GM12874 (cell line): ENCODE data around the gene WDFY4.

Experiments used
- TF ChIP-seq, protein P1 (sequence below): IDR thresholded peaks from 2 replicates; pipeline ENCODE4 v1.5.1; 2011; ENCODE audit warnings: low read depth, mild to moderate bottlenecking, control low read depth, low read length, moderate library complexity; ENCODE audit not compliant: insufficient read depth

WDFY4 gene

DNA sequence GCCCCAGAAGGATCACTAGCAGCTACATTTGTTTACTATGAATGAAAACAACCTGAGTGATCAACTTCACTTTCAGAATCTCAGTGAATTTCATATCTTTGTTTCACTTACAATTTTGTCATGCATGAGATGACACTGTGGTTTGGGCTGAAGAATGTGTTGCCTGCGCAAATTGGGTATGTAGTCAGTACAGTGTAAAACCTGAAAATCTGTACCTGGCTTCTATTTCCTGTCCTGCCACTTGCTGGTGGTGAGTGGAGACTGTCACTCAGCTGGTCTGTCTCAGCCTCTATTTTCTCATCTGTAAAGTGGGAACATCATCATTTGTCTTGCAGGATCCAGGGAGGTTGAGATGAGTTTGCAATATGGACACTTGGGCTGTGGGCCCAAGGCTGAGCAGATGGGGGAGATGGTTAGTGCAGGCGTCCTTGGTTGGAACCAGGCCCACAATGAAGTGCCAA lies 118.0 kb downstream of the WDFY4 start:
- TF ChIP-seq, protein P1, sequence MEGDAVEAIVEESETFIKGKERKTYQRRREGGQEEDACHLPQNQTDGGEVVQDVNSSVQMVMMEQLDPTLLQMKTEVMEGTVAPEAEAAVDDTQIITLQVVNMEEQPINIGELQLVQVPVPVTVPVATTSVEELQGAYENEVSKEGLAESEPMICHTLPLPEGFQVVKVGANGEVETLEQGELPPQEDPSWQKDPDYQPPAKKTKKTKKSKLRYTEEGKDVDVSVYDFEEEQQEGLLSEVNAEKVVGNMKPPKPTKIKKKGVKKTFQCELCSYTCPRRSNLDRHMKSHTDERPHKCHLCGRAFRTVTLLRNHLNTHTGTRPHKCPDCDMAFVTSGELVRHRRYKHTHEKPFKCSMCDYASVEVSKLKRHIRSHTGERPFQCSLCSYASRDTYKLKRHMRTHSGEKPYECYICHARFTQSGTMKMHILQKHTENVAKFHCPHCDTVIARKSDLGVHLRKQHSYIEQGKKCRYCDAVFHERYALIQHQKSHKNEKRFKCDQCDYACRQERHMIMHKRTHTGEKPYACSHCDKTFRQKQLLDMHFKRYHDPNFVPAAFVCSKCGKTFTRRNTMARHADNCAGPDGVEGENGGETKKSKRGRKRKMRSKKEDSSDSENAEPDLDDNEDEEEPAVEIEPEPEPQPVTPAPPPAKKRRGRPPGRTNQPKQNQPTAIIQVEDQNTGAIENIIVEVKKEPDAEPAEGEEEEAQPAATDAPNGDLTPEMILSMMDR, result no peak

DNA sequence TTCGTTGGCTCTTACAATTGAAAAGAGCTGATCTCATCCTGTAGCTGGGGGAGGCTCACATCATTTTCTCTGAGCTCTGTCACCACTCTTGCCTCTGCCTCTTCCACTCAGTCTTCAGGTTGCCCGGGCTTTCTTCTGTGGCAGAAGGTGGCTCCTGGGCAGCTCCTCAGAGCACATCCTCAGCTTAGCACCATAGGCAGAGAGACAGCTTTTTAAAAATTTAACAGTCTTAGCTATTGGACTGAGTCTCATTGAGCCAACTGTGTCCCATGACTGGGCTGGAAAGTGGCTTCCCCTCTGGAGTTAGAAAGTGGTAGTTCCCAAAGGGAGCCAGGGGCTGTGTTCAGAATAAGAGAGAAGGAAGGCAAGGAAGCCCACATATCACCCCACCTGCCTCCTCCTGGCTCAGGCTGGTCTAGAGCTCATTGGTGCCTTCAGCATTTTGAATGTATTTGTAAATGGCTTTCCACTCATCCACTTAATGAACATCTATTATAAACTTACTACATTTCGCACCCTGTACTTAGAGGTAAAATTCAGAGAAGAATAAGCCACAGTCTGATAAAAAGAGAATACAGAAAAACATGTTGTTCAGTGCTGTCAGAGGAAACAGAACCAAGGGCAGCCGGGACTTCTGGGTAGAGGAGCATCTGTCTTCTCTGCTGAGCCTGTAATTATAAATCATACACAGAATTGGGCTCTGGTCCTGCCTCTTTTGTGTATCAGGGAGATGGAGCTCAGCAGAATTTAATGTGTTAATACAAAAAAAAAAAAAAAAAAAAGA lies 119.3 kb downstream of the WDFY4 start:
- TF ChIP-seq, protein P1, result no peak

DNA sequence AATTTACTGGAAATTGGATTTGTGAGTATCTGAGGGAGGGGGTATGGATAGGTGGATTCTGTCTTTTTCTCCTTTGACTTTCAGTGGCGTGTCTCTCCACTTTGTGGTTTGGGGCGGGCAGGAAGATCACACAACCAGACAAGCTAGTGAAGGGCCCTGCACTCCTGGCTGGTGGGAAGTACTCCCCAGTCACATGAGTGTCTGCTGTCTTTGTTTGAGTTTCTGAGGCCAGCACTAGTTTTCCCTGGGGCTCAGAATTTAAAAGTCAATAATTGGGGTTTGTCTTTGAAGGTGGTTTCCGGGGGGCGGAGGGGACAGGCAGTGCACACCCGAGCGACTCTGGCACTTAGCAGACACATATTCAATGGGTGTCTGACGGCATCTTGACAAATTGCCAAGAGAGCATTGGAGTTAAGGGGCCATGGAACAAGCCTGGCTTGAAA lies 120.1 kb downstream of the WDFY4 start:
- TF ChIP-seq, protein P1, result no peak

DNA sequence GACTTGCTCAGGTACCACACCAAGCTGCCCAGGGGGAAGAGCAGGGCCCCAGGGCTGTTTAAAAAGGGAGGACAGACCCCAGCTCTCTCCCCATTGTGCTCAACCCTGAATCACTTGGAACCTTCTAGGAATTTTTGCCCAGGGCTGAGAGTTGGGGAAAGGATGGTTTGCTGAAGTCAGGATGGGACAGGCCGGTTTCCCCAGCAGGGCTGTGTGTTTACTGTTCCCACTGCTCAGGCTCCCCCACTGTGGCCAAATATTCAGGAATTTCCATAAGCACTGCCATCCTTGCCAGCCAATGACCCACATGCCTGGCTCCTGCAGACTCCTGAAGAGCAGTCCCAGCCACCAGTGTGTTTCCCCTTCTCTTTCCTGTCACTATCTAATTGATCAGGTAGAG lies 120.7 kb downstream of the WDFY4 start:
- TF ChIP-seq, protein P1, result no peak

DNA sequence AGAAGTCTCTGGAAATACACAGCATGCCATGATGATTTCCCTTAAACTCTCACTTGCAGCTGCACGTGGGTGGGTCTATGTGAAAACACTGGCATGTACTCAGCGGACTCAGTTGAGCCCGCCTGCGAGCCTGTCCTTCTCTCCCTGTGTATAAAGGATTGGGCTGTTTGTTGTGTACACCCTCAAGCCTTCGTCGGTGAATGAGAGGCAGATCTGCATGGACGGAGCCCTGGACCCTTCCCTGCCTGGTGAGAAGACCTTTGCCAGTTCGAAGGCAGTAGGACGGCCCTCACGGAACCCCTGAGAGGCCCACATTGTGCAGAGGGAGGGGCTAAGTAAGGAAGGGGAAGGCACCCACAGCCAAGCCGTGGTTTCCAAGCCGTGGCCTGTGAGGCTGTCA lies 121.2 kb downstream of the WDFY4 start:
- TF ChIP-seq, protein P1, result no peak

DNA sequence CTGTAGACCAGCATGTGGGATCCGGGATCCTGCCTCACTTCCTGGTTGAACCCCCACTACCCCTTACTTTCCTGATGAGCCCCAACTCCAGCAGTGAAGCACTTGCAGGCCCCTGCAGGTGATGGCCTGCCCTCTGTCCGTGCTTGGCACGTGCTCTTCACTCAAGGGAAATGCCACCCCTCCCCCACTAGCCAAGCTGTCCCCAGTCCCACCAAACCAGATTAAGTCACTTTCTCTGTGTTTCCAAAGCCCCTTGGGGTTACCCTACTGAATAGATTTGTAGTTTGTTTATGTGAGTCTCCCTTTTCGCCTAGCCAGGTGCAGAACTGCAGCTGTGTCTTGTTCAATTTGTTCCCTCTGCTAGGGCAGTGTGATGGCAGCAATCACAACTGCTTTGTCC lies 121.7 kb downstream of the WDFY4 start:
- TF ChIP-seq, protein P1, result no peak

DNA sequence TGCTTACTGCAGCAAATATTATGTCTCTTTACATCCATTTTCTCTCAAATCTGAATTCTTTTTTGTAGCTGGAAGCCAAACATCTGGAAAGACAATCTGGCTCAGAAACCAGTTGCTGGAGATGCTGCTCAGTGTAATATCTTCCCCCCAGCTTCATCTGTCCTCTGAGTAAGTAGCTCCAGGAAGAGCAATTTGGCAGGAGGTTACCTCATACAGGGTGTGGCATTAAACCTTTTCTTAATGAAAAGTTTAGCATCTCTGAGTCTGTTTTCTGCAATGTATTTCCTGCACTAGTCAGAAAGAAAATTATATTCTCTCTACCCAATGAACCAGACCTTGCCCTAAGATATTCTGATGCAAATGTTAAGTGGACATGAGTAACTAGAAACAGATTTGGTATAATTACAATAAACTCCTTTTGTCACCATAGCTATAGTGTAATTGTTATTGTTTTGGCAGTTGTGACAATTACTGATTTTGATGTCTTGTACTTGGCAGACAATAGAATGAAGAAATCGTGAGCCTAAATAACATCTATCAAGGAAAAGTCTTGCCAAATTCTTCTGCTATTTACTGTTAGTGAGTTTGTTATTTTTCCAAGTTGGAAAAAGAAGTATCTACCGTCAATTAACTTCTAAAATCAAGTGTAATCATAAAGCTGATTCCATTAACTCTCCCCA lies 123.3 kb downstream of the WDFY4 start:
- TF ChIP-seq, protein P1, result no peak
